GM12878 (cell line): ENCODE data around the gene CLECL1. TPM values are rescaled to one million over a fixed set of nuclear protein-coding genes. Genes with fewer than 3 reads are reported as not detected.

ENCODE experiments used
- BCL11A ChIP-seq: IDR thresholded peaks from 2 replicates; pipeline ENCODE4 v1.6.1; 2011; ENCODE audit warnings: low read depth, low read length
- BCL3 ChIP-seq: IDR thresholded peaks from 2 replicates; pipeline ENCODE4 v1.6.1; 2011; ENCODE audit warnings: borderline replicate concordance, low read depth, mild to moderate bottlenecking, moderate library complexity, low read length; ENCODE audit not compliant: insufficient read depth, poor library complexity, severe bottlenecking
- CREM ChIP-seq: IDR thresholded peaks from 2 replicates; pipeline ENCODE4 v1.6.1; 2014; ENCODE audit warnings: antibody characterized with exemption, low read depth
- HDAC2 ChIP-seq: fragments of 200-600 bp; sonication (generic); IDR thresholded peaks from 2 replicates; pipeline ENCODE4 v1.6.1; 2017
- LARP7 ChIP-seq: fragments of 450-650 bp; IDR thresholded peaks from 2 replicates; pipeline ENCODE4 v1.6.1; 2017; ENCODE audit warnings: mild to moderate bottlenecking
- MEF2A ChIP-seq: IDR thresholded peaks from 2 replicates; pipeline ENCODE4 v1.6.1; 2011; ENCODE audit warnings: low read depth, mild to moderate bottlenecking, low read length, moderate library complexity; ENCODE audit not compliant: insufficient read depth
- MTA3 ChIP-seq: IDR thresholded peaks from 2 replicates; pipeline ENCODE4 v1.6.1; 2012; ENCODE audit warnings: low read length, inconsistent platforms, borderline replicate concordance
- MYC ChIP-seq: IDR thresholded peaks from 2 replicates; pipeline ENCODE4 v1.6.1; 2011; ENCODE audit warnings: mild to moderate bottlenecking, low read length, moderate library complexity, inconsistent platforms; ENCODE audit not compliant: insufficient read depth, insufficient replicate concordance, insufficient read length, severe bottlenecking
- SRF ChIP-seq, 2 experiments: IDR thresholded peaks; 2 replicates each; pipeline ENCODE4 v1.6.1; 2011; ENCODE audit warnings: low read depth in 2 of 2, low read length in 2 of 2, mild to moderate bottlenecking in 1 of 2, moderate library complexity in 1 of 2
- polyA plus RNA-seq, 11 experiments: library from polyadenylated mRNA; depleted of rRNA in 4 of 11; unstranded in 6 of 11; stranded (reverse) in 5 of 11; fragments of >200 nt; fragmentation: Nextera tagmentation in 4 of 11; fragmentation: Illumina TruSeq in 1 of 11; extraction: Ambion mirVana in 4 of 11; extraction: Trizol in 1 of 11; gene quantifications; 1 replicate in 1 of 11; 2 replicates in 10 of 11; pipeline versions ENCODE4 v1.2.1 to v1.2.3, GENCODE V29; 2011 to 2016; ENCODE audit warnings: inconsistent platforms in 2 of 11, missing spikeins in 2 of 11, low read depth in 1 of 11
- total RNA-seq, 4 experiments: library from RNA; depleted of rRNA in 3 of 4; stranded (reverse); fragments of >200 nt in 3 of 4; fragmentation: Illumina TruSeq in 1 of 4; extraction: Trizol in 1 of 4; gene quantifications; 2 replicates each; pipeline versions ENCODE4 v1.2.1 to v1.2.3, GENCODE V29; 2013 to 2021
- TF ChIP-seq, protein P1 (sequence below): IDR thresholded peaks from 2 replicates; pipeline ENCODE4 v1.6.1; 2011; ENCODE audit warnings: mild to moderate bottlenecking, low read depth, low read length, moderate library complexity; ENCODE audit not compliant: insufficient replicate concordance

The CLECL1 gene
- total and polyA plus RNA-seq, 10 of the 15 experiments (the other 5 are each of a cell fraction or from before 2014, with no cell fraction given), result 4.6 to 56.5 (median 46.4) TPM

DNA sequence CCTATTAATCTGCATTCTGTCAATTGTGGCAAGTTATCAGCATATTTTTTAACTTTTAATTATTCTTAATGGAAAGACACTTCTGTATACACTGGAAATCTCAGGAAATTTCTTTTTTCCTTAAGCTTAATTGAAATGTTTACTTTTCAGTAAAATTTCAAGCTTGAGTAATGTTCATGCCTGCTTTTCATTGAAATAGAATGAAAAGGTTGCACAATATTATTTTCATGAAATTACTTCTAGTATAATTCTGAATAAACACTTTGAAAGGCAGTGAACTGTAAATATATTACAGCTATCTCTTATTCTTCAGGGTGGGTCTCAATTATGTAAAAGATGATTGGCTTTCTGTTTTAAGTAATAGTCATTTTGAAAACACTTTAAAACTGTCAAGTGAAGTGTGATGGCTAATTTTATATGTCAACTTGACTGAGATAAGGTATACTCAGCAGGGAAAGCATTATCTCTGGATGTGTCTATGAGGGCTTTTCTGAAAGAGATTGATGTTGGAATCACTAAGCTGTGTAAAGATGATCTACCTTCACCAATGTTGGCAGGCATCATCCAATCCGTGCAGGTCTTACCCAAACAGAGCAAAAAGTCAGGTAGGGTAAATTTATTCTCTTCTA is 33.5 kb downstream of the CLECL1 start (continued):
- TF ChIP-seq BCL3, result no peak
- TF ChIP-seq CREM, result no peak
- TF ChIP-seq HDAC2, result no peak
- no peak for TF ChIP-seq MYC
- no peak for TF ChIP-seq MTA3
- TF ChIP-seq SRF (IDR thresholded peaks at IDR 0.05; ENCODE audit: low read depth in 2 of 2, low read length in 2 of 2), result no peak
- no peak for TF ChIP-seq LARP7
- TF ChIP-seq, protein P1, sequence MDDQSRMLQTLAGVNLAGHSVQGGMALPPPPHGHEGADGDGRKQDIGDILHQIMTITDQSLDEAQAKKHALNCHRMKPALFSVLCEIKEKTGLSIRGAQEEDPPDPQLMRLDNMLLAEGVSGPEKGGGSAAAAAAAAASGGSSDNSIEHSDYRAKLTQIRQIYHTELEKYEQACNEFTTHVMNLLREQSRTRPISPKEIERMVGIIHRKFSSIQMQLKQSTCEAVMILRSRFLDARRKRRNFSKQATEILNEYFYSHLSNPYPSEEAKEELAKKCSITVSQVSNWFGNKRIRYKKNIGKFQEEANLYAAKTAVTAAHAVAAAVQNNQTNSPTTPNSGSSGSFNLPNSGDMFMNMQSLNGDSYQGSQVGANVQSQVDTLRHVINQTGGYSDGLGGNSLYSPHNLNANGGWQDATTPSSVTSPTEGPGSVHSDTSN, result no peak
- TF ChIP-seq BCL11A, result no peak
- no peak for TF ChIP-seq MEF2A
